Upper lobe of left lung (tissue), 4 donors: ENCODE measurements around the gene USP32.

Experiments used
- CTCF ChIP-seq, 6 experiments: fragments of 450-650 bp in 4 of 6; fragments of 200-600 bp in 2 of 6; sonication (generic) in 2 of 6; IDR thresholded peaks; one replicate each; pipeline ENCODE4 v1.5.1; 2016 to 2019; ENCODE audit warnings: antibody characterized with exemption in 6 of 6
- POLR2A ChIP-seq, 4 donors: fragments of 450-650 bp; IDR thresholded peaks; one replicate each; pipeline ENCODE4 v1.5.1; 2016 to 2017; ENCODE audit warnings: antibody characterized with exemption in 4 of 4, mild to moderate bottlenecking in 2 of 4
- POLR2AphosphoS5 ChIP-seq, 2 donors: sonication (generic); formaldehyde crosslinking; IDR thresholded peaks; one replicate each; pipeline ENCODE4 v1.5.1; 2017; ENCODE audit warnings: antibody characterized with exemption in 2 of 2

DNA sequence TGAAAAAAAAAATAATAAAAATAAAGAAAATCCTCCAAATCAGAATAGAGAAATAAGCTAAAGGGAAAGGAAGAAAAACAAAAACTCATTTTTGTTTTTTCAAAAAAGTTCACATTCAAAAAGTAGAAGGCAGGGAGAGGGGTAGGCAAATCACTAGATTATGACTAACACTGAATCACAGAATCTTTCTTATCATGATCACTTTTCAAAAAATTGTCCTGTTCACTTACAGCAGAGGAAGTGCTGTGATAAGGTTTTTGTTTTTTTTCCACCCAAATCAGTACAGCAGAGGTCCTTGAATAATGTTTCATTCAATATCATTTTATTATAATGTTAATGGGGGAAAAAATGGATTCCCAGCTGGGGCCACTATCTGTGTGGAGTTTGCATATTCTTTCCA, 135.8 kb downstream of the USP32 start:
- no peak for TF ChIP-seq POLR2AphosphoS5 (IDR thresholded peaks at IDR 0.05)
- no peak for TF ChIP-seq POLR2A (IDR thresholded peaks at IDR 0.05)
- no peak for TF ChIP-seq CTCF (IDR thresholded peaks at IDR 0.05)
